Panc1 (cell line): ENCODE data around the gene KANSL2.

Source experiments
- POLR2AphosphoS5 ChIP-seq: IDR thresholded peaks from 2 replicates; pipeline ENCODE4 v1.6.1; 2012; ENCODE audit warnings: mild to moderate bottlenecking, low read depth, low read length, moderate library complexity
- SIN3A ChIP-seq: IDR thresholded peaks from 2 replicates; pipeline ENCODE4 v1.6.1; 2012; ENCODE audit warnings: low read depth, mild to moderate bottlenecking, low read length, moderate library complexity, borderline replicate concordance; ENCODE audit not compliant: insufficient read depth
- TCF7L2 ChIP-seq: IDR thresholded peaks from 2 replicates; pipeline ENCODE4 v1.6.1; 2011; ENCODE audit warnings: mild to moderate bottlenecking, low read depth, low read length, inconsistent platforms
- TF ChIP-seq, protein P1 (sequence below): fragments of 450-650 bp; IDR thresholded peaks from 2 replicates; pipeline ENCODE4 v1.5.1; 2017; ENCODE audit warnings: mild to moderate bottlenecking
- TF ChIP-seq, protein P2 (sequence below), 2 experiments: IDR thresholded peaks; 2 replicates each; pipeline ENCODE4 v1.6.1; 2011 to 2012; ENCODE audit warnings: low read depth in 2 of 2, control low read depth in 1 of 2, low read length in 1 of 2, mild to moderate bottlenecking in 1 of 2, moderate library complexity in 1 of 2; ENCODE audit not compliant: insufficient read depth in 1 of 2

DNA sequence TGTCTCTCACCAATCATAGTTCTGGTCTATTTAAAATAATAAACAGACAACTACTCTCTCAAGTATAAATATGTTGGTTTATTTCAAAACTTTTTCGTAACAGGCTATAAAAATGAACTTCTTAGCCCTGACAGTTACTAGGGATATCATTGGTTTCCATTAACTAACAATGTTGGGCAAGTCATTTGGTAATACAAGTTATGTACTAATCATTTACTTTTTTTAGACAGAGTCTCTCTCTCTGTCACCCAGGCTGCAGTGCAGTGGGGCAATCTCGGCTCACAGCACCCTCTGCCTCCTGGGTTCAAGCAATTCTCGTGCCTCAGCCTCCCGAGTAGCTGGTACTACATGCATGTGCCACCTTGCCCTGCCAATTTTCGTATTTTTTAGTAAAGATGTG lies 14.6 kb upstream of the KANSL2 start:
- TF ChIP-seq, protein P1, sequence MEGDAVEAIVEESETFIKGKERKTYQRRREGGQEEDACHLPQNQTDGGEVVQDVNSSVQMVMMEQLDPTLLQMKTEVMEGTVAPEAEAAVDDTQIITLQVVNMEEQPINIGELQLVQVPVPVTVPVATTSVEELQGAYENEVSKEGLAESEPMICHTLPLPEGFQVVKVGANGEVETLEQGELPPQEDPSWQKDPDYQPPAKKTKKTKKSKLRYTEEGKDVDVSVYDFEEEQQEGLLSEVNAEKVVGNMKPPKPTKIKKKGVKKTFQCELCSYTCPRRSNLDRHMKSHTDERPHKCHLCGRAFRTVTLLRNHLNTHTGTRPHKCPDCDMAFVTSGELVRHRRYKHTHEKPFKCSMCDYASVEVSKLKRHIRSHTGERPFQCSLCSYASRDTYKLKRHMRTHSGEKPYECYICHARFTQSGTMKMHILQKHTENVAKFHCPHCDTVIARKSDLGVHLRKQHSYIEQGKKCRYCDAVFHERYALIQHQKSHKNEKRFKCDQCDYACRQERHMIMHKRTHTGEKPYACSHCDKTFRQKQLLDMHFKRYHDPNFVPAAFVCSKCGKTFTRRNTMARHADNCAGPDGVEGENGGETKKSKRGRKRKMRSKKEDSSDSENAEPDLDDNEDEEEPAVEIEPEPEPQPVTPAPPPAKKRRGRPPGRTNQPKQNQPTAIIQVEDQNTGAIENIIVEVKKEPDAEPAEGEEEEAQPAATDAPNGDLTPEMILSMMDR = no peak
- TF ChIP-seq POLR2AphosphoS5 (no peak), SIN3A (no peak), TCF7L2 (no peak)
- TF ChIP-seq, protein P2, sequence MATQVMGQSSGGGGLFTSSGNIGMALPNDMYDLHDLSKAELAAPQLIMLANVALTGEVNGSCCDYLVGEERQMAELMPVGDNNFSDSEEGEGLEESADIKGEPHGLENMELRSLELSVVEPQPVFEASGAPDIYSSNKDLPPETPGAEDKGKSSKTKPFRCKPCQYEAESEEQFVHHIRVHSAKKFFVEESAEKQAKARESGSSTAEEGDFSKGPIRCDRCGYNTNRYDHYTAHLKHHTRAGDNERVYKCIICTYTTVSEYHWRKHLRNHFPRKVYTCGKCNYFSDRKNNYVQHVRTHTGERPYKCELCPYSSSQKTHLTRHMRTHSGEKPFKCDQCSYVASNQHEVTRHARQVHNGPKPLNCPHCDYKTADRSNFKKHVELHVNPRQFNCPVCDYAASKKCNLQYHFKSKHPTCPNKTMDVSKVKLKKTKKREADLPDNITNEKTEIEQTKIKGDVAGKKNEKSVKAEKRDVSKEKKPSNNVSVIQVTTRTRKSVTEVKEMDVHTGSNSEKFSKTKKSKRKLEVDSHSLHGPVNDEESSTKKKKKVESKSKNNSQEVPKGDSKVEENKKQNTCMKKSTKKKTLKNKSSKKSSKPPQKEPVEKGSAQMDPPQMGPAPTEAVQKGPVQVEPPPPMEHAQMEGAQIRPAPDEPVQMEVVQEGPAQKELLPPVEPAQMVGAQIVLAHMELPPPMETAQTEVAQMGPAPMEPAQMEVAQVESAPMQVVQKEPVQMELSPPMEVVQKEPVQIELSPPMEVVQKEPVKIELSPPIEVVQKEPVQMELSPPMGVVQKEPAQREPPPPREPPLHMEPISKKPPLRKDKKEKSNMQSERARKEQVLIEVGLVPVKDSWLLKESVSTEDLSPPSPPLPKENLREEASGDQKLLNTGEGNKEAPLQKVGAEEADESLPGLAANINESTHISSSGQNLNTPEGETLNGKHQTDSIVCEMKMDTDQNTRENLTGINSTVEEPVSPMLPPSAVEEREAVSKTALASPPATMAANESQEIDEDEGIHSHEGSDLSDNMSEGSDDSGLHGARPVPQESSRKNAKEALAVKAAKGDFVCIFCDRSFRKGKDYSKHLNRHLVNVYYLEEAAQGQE (IDR thresholded peaks at IDR 0.05; ENCODE audit: insufficient read depth in 1 of 2, low read depth in 2 of 2, low read length in 1 of 2) = no peak
